ENCODE measurements around the gene TMEM9. TPM values are rescaled to one million over a fixed set of nuclear protein-coding genes. Genes with fewer than 3 reads are reported as not detected.

TMEM9 gene
- total and polyA plus RNA-seq, 10 donors, result 21.5 to 50.3 (median 34.7) TPM

DNA sequence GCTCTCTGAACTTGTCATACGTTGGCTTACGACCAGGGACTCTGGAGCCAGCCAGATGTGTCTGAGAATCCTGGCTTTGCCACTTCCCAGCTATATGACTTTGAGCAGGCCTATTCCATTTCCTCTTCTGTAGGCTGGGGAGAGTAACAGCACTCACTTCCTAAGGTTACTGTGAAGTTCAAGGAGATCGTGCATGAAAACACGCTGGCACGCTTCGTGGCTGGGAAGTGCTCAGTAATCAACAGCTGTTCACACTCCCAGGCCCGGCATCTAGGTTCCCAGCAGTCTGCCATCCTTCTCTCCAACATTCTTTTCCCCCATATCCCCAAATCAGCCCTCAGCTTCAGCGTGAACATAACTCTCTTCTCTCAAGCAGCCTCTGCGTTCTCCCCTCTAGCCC, 29.3 kb downstream of the TMEM9 start:
- Histone ChIP-seq H3K27me3 (replicated peaks in 1 of 7) (peaks cover 0 to 10% (median 0%) of the 10 kb centered on the region in 7 donors), H3K9me3 (no peaks in the 10 kb centered on the region), H3K4me3 (no peak overlapping the region), H3K36me3 (no peaks in the 10 kb centered on the region), H3K27ac (peak overlapping the region in 2 of 8 donors; percentile 3 to 42), H3K4me1 (peaks cover 0 to 16% (median 10%) of the 10 kb centered on the region in 6 donors)
- intact Hi-C loops (cut with DNase I; ENCODE audit: low total_unique reads), result no loop called here
- no peak for DNase-seq
- TF ChIP-seq POLR2AphosphoS5 (IDR thresholded peaks at IDR 0.05) (peak in 2 of 3 donors; percentile 27 to 61), POLR2A (IDR thresholded peaks at IDR 0.05) (no peak)
- 45 to 75% (median 62%) methylated on average over 9 of the region's 9 CpGs for WGBS, 5 donors

DNA sequence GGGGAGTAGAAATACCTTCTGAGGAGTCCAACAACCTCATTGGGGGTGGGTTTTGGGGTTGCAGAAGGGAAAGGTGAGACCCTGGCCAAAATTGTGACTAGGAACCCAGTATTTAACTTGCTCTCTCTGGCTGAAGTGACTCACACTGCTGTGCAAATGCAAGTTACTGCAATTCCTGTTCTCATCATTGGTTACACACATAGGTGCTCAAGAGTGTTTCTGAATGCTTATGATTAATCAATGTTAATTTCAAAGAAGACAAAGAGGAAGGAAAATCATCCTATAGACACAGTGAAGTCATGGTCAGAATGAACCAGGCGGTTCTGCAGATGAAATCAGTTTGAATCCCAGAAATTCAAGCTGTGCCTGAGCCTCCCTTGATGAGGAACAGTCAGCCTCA, 30.4 kb downstream of the TMEM9 start:
- Histone ChIP-seq H3K36me3 (no peaks in the 10 kb centered on the region), H3K4me1 (peaks cover 0 to 23% (median 16%) of the 10 kb centered on the region in 6 donors), H3K27ac (no peak overlapping the region), H3K27me3 (replicated peaks in 1 of 7) (peaks cover 0 to 18% (median 2%) of the 10 kb centered on the region in 7 donors), H3K4me3 (no peak overlapping the region), H3K9me3 (no peaks in the 10 kb centered on the region)
- TF ChIP-seq, protein P1, sequence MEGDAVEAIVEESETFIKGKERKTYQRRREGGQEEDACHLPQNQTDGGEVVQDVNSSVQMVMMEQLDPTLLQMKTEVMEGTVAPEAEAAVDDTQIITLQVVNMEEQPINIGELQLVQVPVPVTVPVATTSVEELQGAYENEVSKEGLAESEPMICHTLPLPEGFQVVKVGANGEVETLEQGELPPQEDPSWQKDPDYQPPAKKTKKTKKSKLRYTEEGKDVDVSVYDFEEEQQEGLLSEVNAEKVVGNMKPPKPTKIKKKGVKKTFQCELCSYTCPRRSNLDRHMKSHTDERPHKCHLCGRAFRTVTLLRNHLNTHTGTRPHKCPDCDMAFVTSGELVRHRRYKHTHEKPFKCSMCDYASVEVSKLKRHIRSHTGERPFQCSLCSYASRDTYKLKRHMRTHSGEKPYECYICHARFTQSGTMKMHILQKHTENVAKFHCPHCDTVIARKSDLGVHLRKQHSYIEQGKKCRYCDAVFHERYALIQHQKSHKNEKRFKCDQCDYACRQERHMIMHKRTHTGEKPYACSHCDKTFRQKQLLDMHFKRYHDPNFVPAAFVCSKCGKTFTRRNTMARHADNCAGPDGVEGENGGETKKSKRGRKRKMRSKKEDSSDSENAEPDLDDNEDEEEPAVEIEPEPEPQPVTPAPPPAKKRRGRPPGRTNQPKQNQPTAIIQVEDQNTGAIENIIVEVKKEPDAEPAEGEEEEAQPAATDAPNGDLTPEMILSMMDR (IDR thresholded peaks at IDR 0.05 in 8 of 11, conservative IDR thresholded peaks at IDR 0.05 in 3 of 11), result no peak
- TF ChIP-seq POLR2AphosphoS5 (IDR thresholded peaks at IDR 0.05) (no peak), POLR2A (IDR thresholded peaks at IDR 0.05) (no peak)
- no peak for DNase-seq
- 86 to 97% (median 92%) methylated on average over 1 of the region's 1 CpG for WGBS, 5 donors
- intact Hi-C loops (cut with DNase I; ENCODE audit: low total_unique reads), result no loop called here

DNA sequence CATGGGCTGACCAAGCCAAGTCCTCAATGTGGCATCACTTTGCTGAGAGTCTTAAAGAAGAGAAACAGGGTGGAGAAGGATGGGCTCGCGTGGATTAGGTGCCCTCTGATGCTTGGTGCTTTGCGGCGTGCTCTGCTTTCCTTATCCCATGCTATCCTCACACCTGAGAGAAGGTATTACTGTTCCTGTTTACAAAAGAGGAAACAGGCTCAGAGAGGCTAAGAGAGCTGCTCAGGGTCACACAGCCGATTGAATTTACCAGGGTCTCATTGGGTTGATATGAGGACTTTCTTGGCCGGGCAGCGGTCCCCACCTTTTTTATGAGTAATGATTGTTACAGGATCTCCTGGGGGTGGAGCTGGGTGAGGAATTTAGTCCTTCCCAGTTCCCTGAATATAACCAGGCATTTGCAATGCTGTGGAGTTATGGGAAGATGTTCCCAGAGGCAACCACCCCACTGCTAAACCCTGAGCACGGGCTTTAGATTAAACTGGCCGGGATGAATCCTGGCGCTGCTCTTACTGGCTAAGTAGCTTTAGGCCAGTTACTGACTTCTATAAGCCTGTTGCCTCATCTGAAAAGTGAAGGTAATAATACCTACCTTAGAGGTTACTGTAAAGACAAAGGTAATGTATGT, 31.8 kb downstream of the TMEM9 start:
- Histone ChIP-seq H3K9me3 (no peaks in the 10 kb centered on the region), H3K27ac (no peak overlapping the region), H3K4me3 (no peak overlapping the region), H3K4me1 (peaks cover 0 to 23% (median 16%) of the 10 kb centered on the region in 6 donors), H3K36me3 (no peaks in the 10 kb centered on the region), H3K27me3 (replicated peaks in 1 of 7) (peaks cover 0 to 19% (median 2%) of the 10 kb centered on the region in 7 donors)
- 84 to 97% (median 93%) methylated on average over 10 of the region's 10 CpGs for WGBS, 5 donors
- no peak for DNase-seq
- TF ChIP-seq, protein P1 (IDR thresholded peaks at IDR 0.05 in 8 of 11, conservative IDR thresholded peaks at IDR 0.05 in 3 of 11), result no peak
- no peak for TF ChIP-seq POLR2AphosphoS5 (IDR thresholded peaks at IDR 0.05)
- no peak for TF ChIP-seq POLR2A (IDR thresholded peaks at IDR 0.05)
- intact Hi-C loops (cut with DNase I; ENCODE audit: low total_unique reads), result no loop called here

DNA sequence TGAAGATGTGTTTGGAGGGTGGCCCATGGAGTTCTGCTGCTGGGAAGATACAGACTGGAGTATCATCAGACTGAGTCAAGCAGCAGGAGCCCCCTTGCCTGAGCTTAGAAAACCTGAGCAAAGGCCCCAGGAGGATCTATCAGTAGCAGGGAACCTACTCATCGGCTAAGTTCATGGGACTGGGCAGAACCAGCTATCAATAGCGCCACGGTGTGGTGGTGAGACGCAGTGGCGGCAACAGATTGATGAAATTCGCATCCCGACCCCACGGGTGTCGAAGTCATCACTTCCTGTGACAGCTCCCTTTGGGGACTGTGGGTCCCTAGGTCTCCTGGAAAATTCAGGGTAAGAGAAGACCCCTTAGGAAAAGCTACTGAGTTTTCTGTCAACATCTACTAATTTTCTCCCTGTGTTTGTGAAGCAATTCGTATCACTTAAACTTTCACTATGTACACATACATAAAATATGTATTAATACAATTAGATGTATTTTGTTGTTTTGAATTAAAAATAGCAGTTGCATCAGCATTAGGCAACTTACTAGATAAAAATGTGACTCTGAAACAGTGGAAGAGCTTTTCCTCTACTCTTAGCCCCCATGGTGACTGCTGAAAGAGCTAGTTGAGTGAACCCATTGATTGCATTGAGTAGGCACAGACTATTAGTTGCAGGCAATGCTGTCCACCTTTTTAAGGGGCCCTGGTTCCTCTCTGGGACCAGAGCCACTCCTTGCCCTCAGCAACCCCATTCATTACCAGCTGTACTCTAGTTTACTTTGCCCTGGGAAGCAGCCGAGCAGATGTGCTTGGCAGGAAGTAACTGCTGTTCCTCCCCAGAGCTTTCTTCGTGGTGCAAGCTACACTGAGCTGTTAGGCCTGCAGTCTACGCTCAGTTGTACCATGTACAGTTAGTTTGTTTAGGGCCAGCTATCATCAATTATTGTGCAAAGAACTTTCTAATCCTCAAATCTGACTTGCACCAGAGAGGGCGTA, 34.8 kb downstream of the TMEM9 start:
- no peaks in the 10 kb centered on the region for H3K9me3 ChIP-seq
- H3K4me3 ChIP-seq, result no peak overlapping the region
- H3K4me1 ChIP-seq, result peaks cover 0 to 20% (median 10%) of the 10 kb centered on the region in 6 donors
- no peak overlapping the region for H3K27ac ChIP-seq
- intact Hi-C loops (cut with DNase I; ENCODE audit: low total_unique reads), result no loop called here
- 27 to 32% (median 29%) methylated on average over 14 of the region's 14 CpGs for WGBS, 5 donors
- DNase-seq, result no peak
- TF ChIP-seq POLR2A (IDR thresholded peaks at IDR 0.05), result no peak
- TF ChIP-seq POLR2AphosphoS5 (IDR thresholded peaks at IDR 0.05), result no peak
- TF ChIP-seq, protein P1 (IDR thresholded peaks at IDR 0.05 in 8 of 11, conservative IDR thresholded peaks at IDR 0.05 in 3 of 11), result peak; percentile 8 to 59 (median 27)
- H3K27me3 ChIP-seq (replicated peaks in 1 of 7), result peaks cover 0 to 36% (median 14%) of the 10 kb centered on the region in 7 donors
- no peaks in the 10 kb centered on the region for H3K36me3 ChIP-seq
